Heart left ventricle (tissue), 16 donors: Measurements from ENCODE around the gene ASCL2. TPM values are rescaled to one million over a fixed set of nuclear protein-coding genes. Genes with fewer than 3 reads are reported as not detected.
A peak's percentile ranks its signal among the peaks of the same experiment; 100 is the strongest.
"Not testable (repeated sequence)": the region's sequence is repeated elsewhere in the genome, so short reads cannot be mapped to it uniquely, and the experiment has no call there.

Source experiments
- ATAC-seq, 4 donors: fragments of 200-7000 bp; cut with Tn5 transposase; one replicate each; pipeline ENCODE4 v1.9.1; 2020 to 2022; ENCODE audit warnings: moderate library complexity in 4 of 4, mild to moderate bottlenecking in 3 of 4, moderate number of reproducible peaks in 1 of 4
- DNase-seq, 5 donors: peaks; one replicate each; pipeline ENCODE4 v3.0.0-alpha.2; 2020
- H3K27ac ChIP-seq, 12 donors: fragments of 200-600 bp; sonication (generic) in 4 of 12; one replicate each; pipeline versions ENCODE4 v1.5.0 to v1.8.0; 2016 to 2022; ENCODE audit warnings: mild to moderate bottlenecking in 2 of 12
- H3K27me3 ChIP-seq, 9 donors: fragments of 200-600 bp; sonication (generic) in 2 of 9; one replicate each; pipeline versions ENCODE4 v1.5.1 to v1.8.0; 2016 to 2022; ENCODE audit warnings: mild to moderate bottlenecking in 3 of 9
- H3K36me3 ChIP-seq, 9 donors: fragments of 200-600 bp; sonication (generic) in 2 of 9; one replicate each; pipeline versions ENCODE4 v1.5.0 to v1.8.0; 2018 to 2022; ENCODE audit warnings: mild to moderate bottlenecking in 2 of 9
- H3K4me1 ChIP-seq, 12 donors: fragments of 200-600 bp; sonication (generic) in 4 of 12; one replicate each; pipeline versions ENCODE4 v1.5.0 to v1.8.0; 2016 to 2022; ENCODE audit warnings: mild to moderate bottlenecking in 3 of 12
- H3K4me3 ChIP-seq, 12 donors: fragments of 200-600 bp; sonication (generic) in 4 of 12; one replicate each; pipeline versions ENCODE4 v1.5.0 to v1.8.0; 2017 to 2022; ENCODE audit warnings: mild to moderate bottlenecking in 9 of 12, moderate library complexity in 4 of 12
- H3K9me3 ChIP-seq, 12 donors: fragments of 200-600 bp; sonication (generic) in 4 of 12; one replicate each; pipeline versions ENCODE4 v1.5.0 to v1.8.0; 2016 to 2022; ENCODE audit warnings: mild to moderate bottlenecking in 1 of 12
- CTCF ChIP-seq, 12 donors: fragments of 200-600 bp; sonication (generic) in 4 of 12; IDR thresholded peaks; one replicate each; pipeline versions ENCODE4 v1.5.0 to v1.8.0; 2018 to 2022; ENCODE audit warnings: antibody characterized with exemption in 12 of 12, mild to moderate bottlenecking in 5 of 12
- POLR2A ChIP-seq, 2 donors: fragments of 450-650 bp; IDR thresholded peaks; one replicate each; pipeline ENCODE4 v1.6.1; 2017; ENCODE audit warnings: antibody characterized with exemption in 2 of 2, mild to moderate bottlenecking in 2 of 2, moderate library complexity in 2 of 2
- WGBS, 4 donors: extraction: QIAGEN DNeasy Blood & Tissue Kit in 2 of 4; methylation state at CpG; one replicate each; pipeline versions ENCODE4 v1.1.5 to v1.1.7; 2013 to 2018; 5-methylcytosine and 5-hydroxymethylcytosine counted together
- intact Hi-C, 10 donors: fragments of 100-400 bp; cut with DNase I; formaldehyde crosslinking; loops; one replicate each; pipeline versions ENCODE4 v1.11.1 to v1.14.2; 2022
- polyA plus RNA-seq, 2 donors: library from polyadenylated mRNA; stranded (reverse); fragments of 200-250 nt; gene quantifications; one replicate each; pipeline ENCODE4 v1.2.3, GENCODE V29; 2013
- total RNA-seq, 9 donors: library from RNA; depleted of rRNA in 2 of 9; stranded (reverse); fragments of >200 nt in 2 of 9; fragmentation: NEBNext Ultra II Directional in 3 of 9; extraction: Animal tissue kit (Norgen Biotek cat#: 25700) in 3 of 9; gene quantifications; one replicate each; pipeline versions ENCODE4 v1.1.0 to v1.2.4, GENCODE V29; 2016 to 2023
- donor health status: ischemic (EF 13 %, LVEDD 7.1; RV severe dilation, severe dysfunction).
- donor health status: healthy with polysubstance abuse.
- donor health status: DM: no; HTN: yes; CAD: no.
- donor health status: DM: no; HTN: no; CAD: no.
- donor health status: ischemic (EF 25% LVEDD 6.9; RV normal size, moderate dysfunction).
- donor health status: ischemic (EF 25% LVEDD 5.7; RV mildly dilated, moderate dysfunction).
- donor health status: healthy.
- donor health status: DM: yes; HTN: yes; CAD: no.
- donor health status: ischemic (EF 35%, LVEDD 5.7; RV mildly dilated, moderate dysfunction).
- donor health status: nonischemic (EF 11% LVEDD 7.7; RV severe dilation, severe dysfunction).
- donor health status: DM: yes; HTN: yes; CAD: no.
- donor health status: PGD.
- donor health status: ischemic (EF 29% LVEDD 5.4; RV normal size, mild dysfunction).
- donor health status: nonischemic (EF 23%, LVEDD 6.1; RV moderate dilation, normal function).

The ASCL2 gene
- total and polyA plus RNA-seq, 11 donors = 0.07 to 2.3 (median 0.43) TPM; not detected in 7

- H3K4me1 ChIP-seq = no peaks in the 10 kb centered on the region
- DNase-seq (no peak), ATAC-seq (no peak)
- H3K27me3 ChIP-seq = no peaks in the 10 kb centered on the region
- 89 to 94% (median 92%) methylated on average over 21 to 22 of the region's 22 CpGs for WGBS, 4 donors
- no peak overlapping the region for H3K4me3 ChIP-seq
- intact Hi-C loops = no loop called here
- no peak overlapping the region for H3K27ac ChIP-seq
- TF ChIP-seq CTCF (IDR thresholded peaks at IDR 0.05) (no peak), POLR2A (IDR thresholded peaks at IDR 0.05) (no peak)
- H3K36me3 ChIP-seq = no peaks in the 10 kb centered on the region
- H3K9me3 ChIP-seq = peaks cover 0 to 16% (median 5%) of the 10 kb centered on the region in 12 donors
Observed at GRCh38 chr11:2237457-2238238, 32.7 kb downstream of the ASCL2 start.

- H3K4me1 ChIP-seq, H3K36me3 ChIP-seq, H3K9me3 ChIP-seq, ATAC-seq, intact Hi-C loops, H3K27ac ChIP-seq, H3K4me3 ChIP-seq, H3K27me3 ChIP-seq: not testable (repeated sequence)
- DNase-seq = peak in 1 of 5 donors; percentile 13
- 90% methylated on average over 14 to 23 of the region's 23 CpGs for WGBS, 4 donors
Observed at GRCh38 chr11:2236381-2237134, 33.8 kb downstream of the ASCL2 start.

GRCh38 chr11:2235588-2236326, 34.6 kb downstream of the ASCL2 start:
- peak in 1 of 5 donors; percentile 20 for DNase-seq
- Histone ChIP-seq H3K27me3 (peaks cover 0 to 3% (median 0%) of the 10 kb centered on the region in 9 donors), H3K4me1 (no peaks in the 10 kb centered on the region), H3K4me3 (no peak overlapping the region), H3K36me3 (no peaks in the 10 kb centered on the region), H3K27ac (no peak overlapping the region), H3K9me3 (peaks cover 0 to 4% (median 0%) of the 10 kb centered on the region in 12 donors)
- TF ChIP-seq POLR2A (IDR thresholded peaks at IDR 0.05) (no peak), CTCF (IDR thresholded peaks at IDR 0.05) (no peak)
- intact Hi-C loops = no loop called here
- WGBS, 4 donors = 71 to 88% (median 81%) methylated on average over 11 to 14 of the region's 14 CpGs
- ATAC-seq = no peak

GRCh38 chr11:2234963-2235362, 35.4 kb downstream of the ASCL2 start:
- H3K36me3 ChIP-seq = no peaks in the 10 kb centered on the region
- ATAC-seq = no peak
- H3K9me3 ChIP-seq = peaks cover 0 to 12% (median 5%) of the 10 kb centered on the region in 12 donors
- peak in 1 of 5 donors; percentile 27 for DNase-seq
- intact Hi-C loops = no loop called here
- no peak overlapping the region for H3K27ac ChIP-seq
- 72 to 83% (median 75%) methylated on average over 10 of the region's 10 CpGs for WGBS, 4 donors
- H3K27me3 ChIP-seq = peaks cover 0 to 9% (median 0%) of the 10 kb centered on the region in 9 donors
- TF ChIP-seq CTCF (IDR thresholded peaks at IDR 0.05) (no peak), POLR2A (IDR thresholded peaks at IDR 0.05) (no peak)
- no peak overlapping the region for H3K4me3 ChIP-seq
- H3K4me1 ChIP-seq = no peaks in the 10 kb centered on the region
